GM18502 (cell line): ENCODE data around the gene POU3F1.
A peak's percentile ranks its signal among the peaks of the same experiment; 100 is the strongest.
"Not testable (repeated sequence)": the region's sequence is repeated elsewhere in the genome, so short reads cannot be mapped to it uniquely, and the experiment has no call there.

Source experiments
- ATAC-seq: cut with Tn5 transposase; IDR thresholded peaks from one replicate; pipeline ENCODE4 v1.9.1; 2021; ENCODE audit warnings: mild to moderate bottlenecking; ENCODE audit not compliant: unreplicated experiment, poor library complexity

POU3F1 gene

DNA sequence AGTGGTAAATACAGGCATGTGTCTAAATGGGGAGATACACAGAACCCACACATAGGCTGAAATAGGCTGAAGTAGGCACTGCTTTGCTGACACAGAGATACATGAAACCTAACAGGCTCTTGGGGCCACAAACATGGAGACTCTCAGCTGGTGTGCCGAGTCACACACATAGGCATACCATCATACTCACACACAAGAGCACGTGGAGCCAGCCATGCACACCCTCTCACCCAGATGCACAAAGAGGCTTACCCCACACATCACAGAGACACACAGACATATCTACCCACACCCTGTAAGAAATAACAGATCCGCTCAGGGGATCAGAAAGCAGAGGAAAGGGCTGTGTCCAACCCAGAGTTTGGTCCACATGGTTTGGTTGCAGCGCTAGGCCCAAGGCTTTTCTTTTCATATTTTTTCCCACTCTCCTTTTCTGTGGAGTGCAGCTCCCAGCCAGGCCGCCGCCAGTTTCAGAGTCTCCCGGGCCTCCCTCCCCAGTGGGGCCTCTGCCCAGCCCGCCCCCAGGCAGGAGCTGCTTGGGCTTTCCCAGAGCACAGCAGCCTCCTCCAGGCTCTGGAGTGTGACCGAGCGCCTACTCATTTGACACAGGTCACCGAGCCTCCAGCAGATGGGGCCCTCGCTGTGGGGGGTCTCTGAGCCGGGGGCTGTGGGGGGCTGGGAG lies 3.9 kb upstream of the POU3F1 start:
- no peak for ATAC-seq

DNA sequence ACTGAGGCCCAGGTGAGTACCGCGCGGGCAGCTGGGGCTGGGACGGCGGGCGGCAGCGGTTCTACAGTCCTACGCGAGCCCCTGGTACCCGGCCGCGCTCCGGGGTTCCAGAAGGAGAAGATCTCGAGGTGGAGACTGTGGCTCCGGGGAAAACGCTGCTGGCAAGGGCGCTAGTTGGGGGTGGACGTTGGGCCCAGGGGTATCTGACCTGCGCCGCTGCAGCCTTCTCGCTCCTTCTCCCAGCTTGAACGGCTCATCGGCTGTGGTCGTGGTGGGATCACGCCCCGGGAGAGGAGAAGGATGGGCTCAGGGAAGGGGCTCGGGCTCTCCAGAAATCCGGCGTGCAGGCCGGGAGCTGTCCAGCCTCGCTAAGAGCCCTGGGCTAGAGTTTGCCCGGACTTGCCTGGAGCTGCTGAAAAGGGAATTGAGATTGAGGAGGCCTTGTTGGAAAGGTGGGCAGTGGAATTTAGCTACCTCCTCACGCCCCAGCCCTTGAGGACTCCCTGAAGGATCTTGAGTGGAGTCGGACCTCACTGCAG lies 1.1 kb upstream of the POU3F1 start:
- ATAC-seq: no peak

DNA sequence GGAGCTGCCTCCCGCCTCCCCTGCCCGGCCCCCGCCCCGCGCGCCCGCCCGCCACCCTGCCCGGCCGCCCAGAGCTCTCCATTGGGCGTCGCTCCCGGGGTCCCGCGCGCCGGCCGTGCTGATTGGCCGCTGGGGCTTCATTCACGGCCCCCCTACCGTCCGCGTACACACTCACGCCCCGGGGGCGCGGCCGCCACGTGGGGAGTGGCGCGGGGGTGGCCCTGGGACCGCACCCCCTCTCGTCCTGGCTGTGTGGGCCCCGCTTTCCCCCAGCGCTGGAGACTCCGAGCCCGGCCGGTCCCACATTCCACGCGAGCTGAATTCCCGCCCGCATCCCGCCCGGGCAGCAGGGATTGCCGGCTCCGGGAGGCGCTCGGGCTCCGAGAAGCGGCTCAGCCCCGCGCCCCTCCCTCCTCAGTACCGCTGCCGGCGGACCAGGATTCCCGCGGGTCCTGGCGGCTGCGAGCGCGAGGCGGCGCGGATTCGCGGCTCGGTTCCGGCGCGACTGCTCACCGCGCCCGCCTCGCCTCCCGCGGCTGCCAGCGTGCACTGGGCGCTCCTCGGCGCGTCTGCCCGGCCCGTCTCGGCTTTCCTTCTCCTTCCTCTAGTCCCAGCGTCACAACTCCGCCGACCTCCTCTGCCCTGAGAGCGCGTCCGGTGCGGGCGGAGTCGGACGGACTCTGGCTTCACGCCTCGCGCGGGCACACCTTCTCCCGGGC lies 450 bp upstream of the POU3F1 start:
- ATAC-seq: peak; percentile 62

DNA sequence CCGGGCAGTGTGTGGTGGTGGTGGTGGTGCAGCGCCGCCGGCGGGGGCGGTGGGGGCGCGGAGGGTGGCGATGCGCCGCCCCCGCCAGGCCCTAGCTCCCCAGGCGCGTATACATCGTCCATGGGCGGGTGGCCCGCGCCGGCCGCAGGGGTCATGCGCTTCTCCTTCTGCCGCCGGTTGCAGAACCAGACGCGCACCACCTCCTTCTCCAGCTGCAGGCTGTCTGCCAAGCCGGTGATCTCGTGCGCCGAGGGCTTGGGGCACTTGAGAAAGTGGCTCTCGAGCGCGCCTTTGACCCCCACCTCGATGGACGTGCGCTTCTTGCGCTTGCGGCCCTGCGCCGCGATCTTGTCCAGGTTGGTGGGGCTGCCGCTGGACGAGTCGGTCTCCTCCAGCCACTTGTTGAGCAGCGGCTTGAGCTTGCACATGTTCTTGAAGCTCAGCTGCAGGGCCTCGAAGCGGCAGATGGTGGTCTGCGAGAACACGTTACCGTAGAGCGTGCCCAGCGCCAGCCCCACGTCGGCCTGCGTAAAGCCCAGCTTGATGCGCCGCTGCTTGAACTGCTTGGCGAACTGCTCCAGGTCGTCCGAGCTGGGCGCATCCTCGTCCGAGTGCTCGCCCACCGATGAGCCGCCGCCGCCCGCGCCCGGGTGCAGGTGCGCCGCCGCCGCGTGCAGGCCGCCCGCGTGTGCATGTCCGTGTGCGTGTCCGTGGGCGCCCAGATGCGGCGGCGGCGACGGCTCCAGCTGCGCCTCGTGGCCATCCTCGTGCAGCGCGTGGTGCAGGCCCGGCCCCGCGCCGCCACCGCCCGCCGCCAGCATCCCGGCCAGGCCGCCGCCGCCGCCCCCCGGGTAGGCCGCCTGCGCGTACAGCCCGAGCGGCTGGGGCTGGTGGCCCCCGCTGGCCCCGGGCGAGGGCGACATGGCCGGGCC lies 926 bp downstream of the POU3F1 start:
- ATAC-seq: peak; percentile 5

DNA sequence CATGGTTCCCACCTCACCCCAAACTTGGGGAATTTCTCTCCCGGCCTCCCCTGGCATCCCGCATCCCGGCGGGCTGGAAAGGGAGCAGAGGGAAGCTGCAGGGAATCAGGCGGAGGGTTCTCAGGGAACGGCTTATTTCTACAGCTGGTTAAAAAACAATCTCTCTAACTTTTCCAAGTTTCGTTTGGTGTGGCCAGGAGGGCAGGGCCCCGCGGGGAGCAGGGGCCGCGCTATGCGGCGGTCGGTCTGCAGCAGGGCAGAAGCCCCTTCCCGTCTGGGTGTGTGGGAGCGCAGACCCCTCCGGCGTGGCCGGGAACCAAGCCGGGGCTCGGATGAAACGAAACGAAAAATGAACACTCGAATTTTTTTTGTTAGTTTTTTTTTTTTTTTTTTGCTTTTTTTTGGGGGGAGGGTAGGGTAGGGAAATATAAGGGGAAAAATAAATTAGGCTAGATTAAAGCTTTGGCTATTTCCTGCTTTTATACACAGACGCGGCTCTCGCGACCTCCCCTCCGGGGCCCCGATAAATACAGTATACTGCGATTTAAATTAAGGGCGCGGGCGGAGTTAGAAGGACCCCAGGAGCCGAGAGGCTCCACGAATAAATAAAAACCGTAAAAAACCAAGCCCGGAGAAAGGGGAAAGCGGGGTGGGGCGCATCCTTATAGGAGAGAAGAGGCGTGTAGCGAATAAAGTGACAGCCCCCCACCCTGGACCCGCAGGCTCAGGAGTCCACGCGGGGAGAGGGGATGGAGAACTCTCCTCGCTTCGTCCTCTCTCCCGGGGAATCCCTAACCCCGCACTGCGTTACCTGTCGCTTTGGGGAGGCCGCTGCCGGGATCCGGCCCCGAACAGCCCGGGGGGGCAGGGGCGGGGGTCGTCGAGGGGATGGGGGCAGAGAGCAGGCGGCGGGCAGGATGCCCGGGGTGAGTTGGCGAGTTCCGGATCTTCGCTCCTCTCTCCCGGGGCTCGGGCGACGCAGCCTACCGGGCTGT lies 2.1 kb downstream of the POU3F1 start:
- ATAC-seq: no peak

DNA sequence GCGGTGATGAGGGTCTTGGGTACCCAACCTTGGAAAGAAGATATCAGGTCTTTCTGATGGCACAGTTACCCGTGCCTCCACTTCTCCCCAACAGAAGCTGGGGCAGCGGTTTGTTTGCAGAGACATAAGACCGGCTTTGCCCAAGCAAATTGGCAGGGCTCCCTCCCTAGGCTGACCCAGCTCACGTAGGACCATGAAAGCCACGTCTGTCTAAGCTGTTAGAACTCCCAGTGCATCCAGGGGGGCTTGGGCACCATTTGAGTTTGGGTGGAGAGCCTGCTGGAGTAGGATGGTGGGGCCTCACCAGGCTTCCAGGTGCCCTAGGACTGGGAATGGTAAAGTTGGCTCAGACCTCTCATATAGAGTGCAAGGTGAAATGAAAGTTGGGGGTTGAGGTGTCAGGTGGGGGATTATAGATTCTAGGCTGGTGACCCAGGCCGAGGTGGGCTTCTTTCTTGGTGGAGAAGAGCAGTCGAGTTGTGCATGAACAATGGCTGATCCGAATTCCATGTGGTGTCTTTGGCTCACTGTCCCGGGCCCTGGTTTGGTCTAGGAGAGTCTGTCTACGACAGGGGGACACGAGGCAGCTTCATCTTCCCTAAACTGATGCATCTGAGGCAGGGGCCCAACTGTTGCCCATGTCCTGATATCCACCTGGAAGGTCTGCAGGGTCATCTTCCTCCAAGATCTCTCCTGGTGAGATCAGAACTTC lies 3.4 kb downstream of the POU3F1 start:
- no peak for ATAC-seq

DNA sequence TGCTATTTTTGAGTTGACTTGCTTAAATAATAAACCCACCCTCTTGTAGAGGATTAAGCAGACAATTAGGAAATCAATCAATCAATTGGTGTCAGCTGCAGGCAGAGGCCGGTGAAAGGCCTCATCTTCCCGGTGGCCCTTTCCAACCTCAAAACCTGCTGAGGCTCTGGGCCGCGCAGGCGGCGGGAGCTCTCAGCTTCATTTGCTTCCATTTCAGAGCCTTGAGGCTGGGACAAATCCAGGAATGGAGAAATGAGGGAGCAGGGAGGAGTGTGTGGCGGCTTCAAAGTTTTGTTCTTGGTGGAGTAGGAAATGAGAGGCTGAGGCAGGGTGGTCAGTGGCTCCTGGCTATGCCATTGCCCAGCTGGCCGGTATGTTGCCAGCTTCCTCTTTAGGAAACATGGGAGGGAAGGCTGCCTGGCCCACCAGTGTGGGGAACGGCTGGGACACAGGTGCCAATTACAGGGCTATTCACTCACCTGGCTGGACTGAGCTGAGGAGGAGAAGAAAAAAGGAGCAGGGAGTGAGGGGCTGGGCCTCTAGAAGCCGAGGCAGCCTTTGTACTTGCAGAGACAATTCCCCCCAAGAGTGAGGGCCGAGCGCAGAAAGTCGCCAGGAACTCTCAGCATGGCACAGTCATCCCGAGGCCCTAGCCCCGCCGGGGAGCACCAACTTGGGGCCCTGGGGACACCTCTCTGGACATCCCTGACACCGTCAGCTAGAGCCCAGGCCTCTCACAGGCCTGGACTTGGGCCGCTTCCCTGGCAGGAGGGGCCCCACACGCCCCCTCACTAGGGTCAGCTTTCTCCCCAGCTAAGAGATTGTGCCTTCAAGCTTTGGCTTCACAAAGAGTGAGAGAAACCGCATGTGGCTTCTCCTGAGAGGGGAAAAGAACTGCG lies 4.4 kb downstream of the POU3F1 start:
- no peak for ATAC-seq

DNA sequence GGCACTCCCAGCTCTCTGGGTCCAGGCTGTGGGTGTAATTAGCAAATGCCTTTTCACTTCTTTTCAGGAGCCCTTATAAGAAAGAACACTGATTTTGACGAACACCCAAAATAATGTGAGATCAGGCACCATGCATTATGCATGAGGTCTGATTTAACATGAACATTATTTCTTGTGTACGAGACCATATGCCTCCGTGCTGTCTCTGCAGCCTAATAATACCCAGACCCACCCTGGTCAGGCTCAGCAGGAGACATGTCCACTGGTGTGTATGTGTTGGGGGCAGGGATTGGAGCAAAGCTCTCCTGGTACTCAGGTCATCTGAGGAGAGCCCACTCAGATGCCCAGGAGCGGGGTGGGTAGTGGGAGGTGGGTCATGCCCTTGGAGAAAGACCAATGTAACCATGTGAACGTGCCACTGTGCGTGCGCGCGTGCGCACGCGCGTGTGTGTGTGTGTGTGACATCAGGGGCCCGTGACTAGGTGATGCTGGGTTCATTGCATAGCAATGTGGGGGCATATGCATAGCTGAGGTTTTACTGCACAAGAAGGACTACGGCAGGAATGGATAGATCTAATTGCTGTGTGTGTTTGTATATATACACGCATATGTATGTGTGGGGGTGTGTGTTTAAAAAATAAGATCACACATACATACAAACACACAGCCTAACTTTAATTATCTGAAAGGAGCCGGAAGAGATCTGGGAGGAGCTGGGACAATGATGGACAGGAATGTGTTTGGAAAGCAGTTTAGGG lies 7.1 kb downstream of the POU3F1 start:
- ATAC-seq: no peak

DNA sequence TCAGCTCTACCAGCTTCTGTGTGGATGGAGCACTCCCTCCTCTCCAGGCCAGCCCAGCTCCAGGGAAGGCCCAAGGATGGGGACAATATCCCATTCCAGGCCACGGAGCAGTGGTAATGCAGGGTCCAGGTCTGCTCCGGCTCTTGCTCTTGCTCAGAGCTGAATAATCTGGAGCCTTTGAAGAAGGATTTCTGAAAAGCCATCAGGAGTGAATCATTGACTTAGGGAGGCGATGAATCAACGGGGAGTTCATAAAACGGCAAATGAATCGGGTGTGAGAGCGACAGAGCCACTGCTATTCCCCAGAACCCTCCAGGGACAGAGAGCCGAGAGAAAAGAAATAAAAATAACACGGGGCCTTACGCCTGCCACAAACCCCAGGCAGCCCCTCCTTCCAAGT lies 7.7 kb downstream of the POU3F1 start:
- ATAC-seq: no peak

DNA sequence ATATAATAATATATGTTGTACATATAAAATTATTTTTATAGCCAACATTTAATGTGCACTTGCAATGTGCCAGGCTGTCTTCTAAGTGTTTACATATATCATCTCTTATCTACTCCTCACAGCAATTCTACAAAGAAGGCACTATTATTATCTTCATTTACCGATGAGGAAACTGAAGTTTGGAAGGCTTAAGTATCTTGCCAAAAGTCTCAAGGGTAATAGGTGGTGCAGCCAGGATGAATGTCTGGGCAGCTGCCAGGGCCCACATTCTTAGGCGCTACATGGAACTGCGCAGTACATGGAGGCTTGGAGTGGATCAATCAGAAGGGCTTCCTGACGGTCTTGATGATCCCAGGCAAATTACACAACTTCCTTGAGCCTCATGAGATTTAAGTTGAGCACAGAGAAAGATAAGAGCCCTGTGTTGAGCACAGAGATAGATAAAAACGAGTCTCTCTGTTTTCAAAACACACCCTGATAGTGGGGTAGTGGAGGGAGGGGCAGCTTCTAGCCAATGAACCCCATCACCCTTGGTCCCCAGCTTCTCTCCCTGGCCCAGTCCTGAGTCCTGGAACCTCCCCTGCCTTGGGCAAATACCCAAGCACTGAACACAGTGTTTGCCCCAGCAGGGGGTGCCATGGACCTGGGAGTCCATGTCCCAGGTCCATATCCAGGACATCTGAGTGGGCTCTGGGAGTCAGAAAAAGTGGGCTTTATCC lies 9.2 kb downstream of the POU3F1 start:
- ATAC-seq: no peak

DNA sequence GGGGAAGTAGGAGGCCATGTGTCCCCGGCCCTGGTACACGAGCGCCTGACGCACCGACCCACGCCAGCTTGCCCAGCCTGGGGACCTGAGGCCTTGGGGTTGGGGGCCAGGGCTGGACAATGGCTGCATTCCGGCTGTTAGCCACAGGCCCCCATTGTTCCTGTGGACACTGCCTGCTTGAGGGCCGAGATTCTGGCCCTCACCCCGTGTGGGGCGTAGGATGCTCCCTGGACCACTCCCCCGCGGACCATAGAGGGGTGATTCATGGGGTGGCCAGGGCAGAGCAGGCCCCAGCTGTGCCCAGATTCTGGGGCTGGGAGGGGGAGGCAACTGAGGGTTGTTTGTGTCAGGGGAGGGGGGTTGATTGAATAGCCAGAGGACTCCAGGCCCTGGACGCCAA lies 11.7 kb downstream of the POU3F1 start:
- no peak for ATAC-seq

DNA sequence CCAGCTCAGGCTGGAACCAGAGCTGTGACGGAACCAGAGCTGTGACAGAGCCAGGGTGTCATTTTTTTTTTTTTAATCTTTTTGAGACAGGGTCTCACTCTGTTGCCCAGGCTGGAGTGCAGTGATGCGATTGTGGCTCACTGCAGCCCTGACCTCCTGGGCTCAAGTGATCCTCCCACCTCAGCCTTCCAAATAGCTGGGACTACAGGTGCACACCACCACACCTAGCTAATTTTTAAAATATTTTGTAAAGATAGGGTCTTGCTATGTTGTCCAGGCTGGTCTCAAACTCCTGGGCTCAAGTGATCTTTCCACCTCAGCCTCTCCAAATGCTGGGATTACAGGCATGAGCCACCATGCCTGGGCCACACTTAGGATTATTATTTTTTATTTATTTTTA lies 13.6 kb downstream of the POU3F1 start:
- ATAC-seq: not testable (repeated sequence)

DNA sequence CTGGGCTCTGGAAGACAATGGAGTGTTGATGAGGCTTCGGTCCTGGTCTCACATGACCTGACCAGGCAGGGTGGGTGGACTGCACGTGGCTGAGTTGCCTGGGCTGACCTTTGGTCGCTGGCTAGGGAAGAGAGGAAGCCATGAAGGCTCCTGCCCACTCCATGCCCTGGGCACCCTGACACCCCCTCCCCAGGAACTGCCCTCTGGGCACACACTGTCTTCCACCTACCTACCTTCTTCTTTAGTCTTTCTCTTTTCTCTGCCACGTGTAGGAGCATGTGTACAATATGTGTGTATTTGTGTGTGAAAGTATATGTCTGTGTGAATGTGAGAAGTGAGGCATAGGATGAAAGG lies 15.1 kb downstream of the POU3F1 start:
- ATAC-seq: no peak

DNA sequence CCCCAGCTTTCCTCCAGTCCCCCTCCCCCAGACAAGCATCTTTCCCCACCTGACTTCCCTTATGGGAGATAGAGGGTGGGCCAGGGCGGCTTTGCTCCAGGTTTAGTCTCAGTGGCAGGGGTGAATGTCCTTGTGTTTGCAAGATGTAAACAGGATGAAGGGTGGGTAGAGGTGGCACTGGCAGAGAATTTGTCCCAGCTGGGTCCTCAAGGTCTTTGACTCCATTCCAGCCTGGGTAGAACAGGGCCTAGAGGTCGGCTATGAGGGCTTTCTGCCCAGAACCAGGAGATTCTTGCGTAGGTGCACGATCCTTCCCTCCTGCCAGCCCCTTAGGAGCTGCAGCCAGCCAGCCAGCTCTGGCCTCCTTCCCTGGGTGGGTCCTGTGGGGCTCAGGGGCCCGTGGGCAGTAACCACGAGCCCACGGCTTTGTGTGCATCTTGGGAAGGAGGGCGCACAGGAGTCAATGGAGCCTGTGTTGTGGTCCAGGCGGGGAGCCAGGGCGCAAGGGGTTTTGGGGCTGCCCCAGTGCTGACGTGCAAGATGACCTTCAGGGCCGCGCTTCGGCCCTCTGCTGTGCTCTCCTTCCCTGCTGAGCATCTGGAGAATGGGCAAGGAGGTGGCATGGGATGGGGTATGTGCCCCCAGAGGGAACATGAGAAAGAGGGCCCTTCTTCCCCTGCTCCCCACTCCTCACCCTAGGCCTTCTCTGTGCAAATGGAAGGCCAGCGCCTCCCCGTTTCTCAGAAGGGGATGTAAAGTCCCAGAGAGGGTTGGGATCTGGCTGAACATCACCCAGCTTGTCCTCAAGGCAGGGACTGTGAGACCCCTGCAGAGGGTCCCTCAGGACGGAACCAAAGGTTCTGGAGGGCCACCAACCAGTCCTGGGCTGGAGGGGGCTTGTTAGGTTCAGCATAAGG lies 15.7 kb downstream of the POU3F1 start:
- ATAC-seq: no peak

DNA sequence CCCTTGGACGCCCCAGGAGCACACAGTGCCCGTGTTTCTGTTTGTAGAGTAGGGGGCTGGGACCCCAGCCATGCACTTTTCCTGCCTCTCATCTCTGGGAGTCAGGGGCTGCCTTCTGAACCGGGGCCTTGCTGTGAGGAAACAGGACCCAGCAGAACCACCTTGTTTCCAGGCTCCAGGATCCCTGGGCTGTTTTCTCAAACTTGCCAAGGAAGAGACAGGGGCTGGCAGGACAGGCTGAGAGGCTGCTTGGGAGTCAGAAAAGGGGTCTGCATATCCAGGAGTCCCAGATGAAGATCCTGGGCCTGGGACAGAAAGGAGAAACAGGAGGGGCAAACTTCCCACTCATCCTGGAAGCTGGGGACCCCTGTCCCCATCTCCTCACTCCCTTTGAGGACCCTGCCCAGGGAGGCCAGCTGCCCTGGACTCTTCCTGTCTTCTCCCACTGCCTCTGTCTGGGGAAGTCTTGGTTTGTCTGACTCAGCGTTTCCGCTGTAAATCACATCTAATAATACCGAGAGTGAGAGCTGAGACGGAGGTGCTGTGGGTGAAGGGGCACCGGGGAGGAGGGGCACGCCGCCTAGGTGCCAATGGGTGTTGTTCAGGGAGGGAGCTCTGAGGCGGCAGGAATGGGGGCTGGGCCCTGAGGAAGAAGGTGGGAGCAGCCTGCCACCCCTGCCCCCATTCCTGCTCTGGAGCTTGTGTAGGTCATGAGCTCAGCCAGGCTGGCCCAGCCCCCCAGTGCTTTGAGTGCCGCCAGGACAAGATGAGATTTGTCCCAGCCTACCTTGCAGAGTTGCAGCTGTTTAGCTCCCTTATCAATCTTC lies 16.7 kb downstream of the POU3F1 start:
- no peak for ATAC-seq
